Hepatic stellate cell (primary cell): ENCODE data around the gene MAP6D1.
A peak's percentile ranks its signal among the peaks of the same experiment; 100 is the strongest.
"Not testable (repeated sequence)": the region's sequence is repeated elsewhere in the genome, so short reads cannot be mapped to it uniquely, and the experiment has no call there.

Source experiments
- DNase-seq: peaks from one replicate; pipeline ENCODE4 v3.0.0; 2011; ENCODE audit warnings: low spot score

Gene MAP6D1

GRCh38 chr3:183799461-183799860 is 25.9 kb downstream of the MAP6D1 start:
- no peak for DNase-seq

GRCh38 chr3:183797996-183798395 is 27.4 kb downstream of the MAP6D1 start:
- no peak for DNase-seq

GRCh38 chr3:183796372-183796771 is 29.0 kb downstream of the MAP6D1 start:
- DNase-seq, result no peak

GRCh38 chr3:183794452-183794851 is 30.9 kb downstream of the MAP6D1 start:
- DNase-seq, result no peak

GRCh38 chr3:183792976-183793375 is 32.4 kb downstream of the MAP6D1 start:
- DNase-seq, result no peak

GRCh38 chr3:183790700-183791099 is 34.7 kb downstream of the MAP6D1 start:
- no peak for DNase-seq

GRCh38 chr3:183789826-183790225 is 35.6 kb downstream of the MAP6D1 start:
- DNase-seq, result no peak

GRCh38 chr3:183784503-183784902 is 40.9 kb downstream of the MAP6D1 start:
- not testable (repeated sequence) for DNase-seq

- no peak for DNase-seq
Observed at GRCh38 chr3:183782576-183783276, 42.7 kb downstream of the MAP6D1 start.

GRCh38 chr3:183781246-183781645 is 44.1 kb downstream of the MAP6D1 start:
- DNase-seq, result no peak

GRCh38 chr3:183779896-183780465 is 45.4 kb downstream of the MAP6D1 start:
- no peak for DNase-seq

GRCh38 chr3:183777016-183777618 is 48.3 kb downstream of the MAP6D1 start:
- DNase-seq, result no peak

- not testable (repeated sequence) for DNase-seq
Observed at GRCh38 chr3:183776451-183776850, 48.9 kb downstream of the MAP6D1 start.

- no peak for DNase-seq
Observed at GRCh38 chr3:183775781-183776180, 49.6 kb downstream of the MAP6D1 start.

- DNase-seq, result peak; percentile 45
Observed at GRCh38 chr3:183774631-183775030, 50.7 kb downstream of the MAP6D1 start.

- no peak for DNase-seq
Observed at GRCh38 chr3:183769453-183769852, 55.9 kb downstream of the MAP6D1 start.

GRCh38 chr3:183768114-183768513 is 57.3 kb downstream of the MAP6D1 start:
- no peak for DNase-seq

GRCh38 chr3:183766745-183767606 is 58.4 kb downstream of the MAP6D1 start:
- peak; percentile 62 for DNase-seq

GRCh38 chr3:183766107-183766506 is 59.3 kb downstream of the MAP6D1 start:
- DNase-seq, result no peak
